ENCODE data around the gene LSM11.

The LSM11 gene

DNA sequence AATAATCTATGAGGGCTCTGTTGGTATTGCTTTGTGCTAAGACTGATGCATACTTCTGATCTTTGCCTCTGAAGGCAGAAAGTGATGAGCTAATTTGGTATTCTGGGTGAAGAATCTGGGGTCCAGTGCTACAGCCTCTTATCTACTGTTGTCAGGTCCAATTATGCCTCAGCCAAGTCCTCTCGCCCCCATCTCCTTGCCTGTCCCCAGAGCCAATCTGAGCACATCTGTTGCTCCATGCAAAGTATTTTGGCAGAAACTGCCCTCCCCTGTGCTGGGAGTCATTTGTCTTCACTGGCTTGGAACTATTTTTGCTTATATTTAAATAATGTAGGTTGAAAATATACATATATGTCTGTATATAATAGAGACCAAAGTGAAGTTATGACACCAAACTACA, 23.4 kb downstream of the LSM11 start:
- CTCF ChIA-PET, result interaction anchor here (0.7 kb wide), 1 partner anchor 179 kb away, joined by 3 read pairs; no protein-coding TSS in a partner anchor
- Mint-ChIP-seq H3K4me1 (no peaks in the 10 kb centered on the region), H3K4me3 (no peak overlapping the region), H3K36me3 (no peaks in the 10 kb centered on the region), H3K9me3 (no peaks in the 10 kb centered on the region), H3K27me3 (peaks cover 15% of the 10 kb centered on the region), H3K27ac (no peak overlapping the region)
- no peak for DNase-seq

DNA sequence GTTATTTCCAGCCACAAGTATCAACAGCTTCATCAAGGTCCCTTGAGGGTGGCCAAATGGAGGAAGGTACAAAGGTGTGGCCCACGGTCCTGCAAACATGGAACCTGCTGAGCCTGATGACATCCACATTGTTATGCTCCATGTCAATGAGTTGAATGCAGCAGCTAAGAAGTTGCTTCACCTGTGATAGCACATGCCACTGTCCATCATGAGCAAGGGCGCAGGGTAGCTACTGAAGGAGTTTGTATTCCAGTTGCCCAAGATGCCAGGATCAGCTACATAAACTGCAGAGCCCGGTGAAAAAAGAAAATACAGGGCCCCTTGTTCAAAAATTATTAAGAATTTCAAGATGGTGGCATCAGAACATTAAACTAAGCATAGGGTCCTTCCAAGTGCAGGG, 24.2 kb downstream of the LSM11 start:
- no peaks in the 10 kb centered on the region for H3K9me3 Mint-ChIP-seq
- no peaks in the 10 kb centered on the region for H3K36me3 Mint-ChIP-seq
- H3K27me3 Mint-ChIP-seq, result peaks cover 15% of the 10 kb centered on the region
- no peak overlapping the region for H3K4me3 Mint-ChIP-seq
- no peak for DNase-seq
- CTCF ChIA-PET, result interaction anchor here (0.9 kb wide), 1 partner anchor 13 kb away, joined by 3 read pairs; no protein-coding TSS in a partner anchor
- no peak overlapping the region for H3K27ac Mint-ChIP-seq
- H3K4me1 Mint-ChIP-seq, result no peaks in the 10 kb centered on the region

DNA sequence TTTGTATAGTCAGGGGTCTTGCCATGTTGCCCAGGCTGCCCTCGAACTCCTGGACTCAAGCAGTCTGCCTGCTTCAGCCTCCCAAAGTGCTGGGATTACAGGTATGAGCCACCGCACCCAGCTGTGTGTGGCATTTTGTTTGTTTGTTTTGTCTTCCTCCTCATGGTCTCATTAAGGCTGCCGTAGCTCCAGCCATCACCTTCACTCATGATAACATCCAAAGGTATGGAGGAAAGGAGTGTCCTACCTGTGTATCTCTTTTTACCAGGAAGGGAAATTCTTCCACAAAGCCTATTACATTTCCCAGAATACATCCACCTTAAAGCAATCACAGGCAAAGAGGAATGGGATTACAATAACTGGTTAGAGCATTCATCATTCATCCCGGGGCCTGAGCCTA, 27.2 kb downstream of the LSM11 start:
- Mint-ChIP-seq H3K27ac (no peak overlapping the region), H3K4me1 (no peaks in the 10 kb centered on the region), H3K4me3 (no peak overlapping the region), H3K27me3 (peaks cover 13% of the 10 kb centered on the region), H3K36me3 (no peaks in the 10 kb centered on the region), H3K9me3 (no peaks in the 10 kb centered on the region)
- DNase-seq, result no peak
- CTCF ChIA-PET, result interaction anchor here (1.9 kb wide), 1 partner anchor 178 kb away, joined by 5 read pairs; no protein-coding TSS in a partner anchor

DNA sequence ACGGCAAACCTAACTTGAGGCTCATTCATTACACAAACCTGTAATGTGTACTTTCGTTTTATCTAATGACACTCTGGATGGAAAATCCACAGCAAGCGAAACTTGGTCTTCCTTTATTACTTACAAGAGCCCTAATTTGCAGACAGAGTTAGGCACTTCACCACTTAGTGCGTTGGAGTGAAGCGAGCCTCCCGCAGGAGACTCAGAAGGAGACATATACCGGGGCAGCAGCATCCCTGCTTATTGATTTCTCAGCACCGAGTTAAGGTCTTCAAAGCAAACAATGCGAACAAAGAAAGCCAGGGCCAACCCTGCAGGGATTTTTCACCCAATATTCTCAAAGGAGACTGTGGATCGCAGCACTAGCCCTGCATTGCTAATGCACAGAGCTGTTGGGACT, 28.6 kb downstream of the LSM11 start:
- CTCF ChIA-PET, result no interaction called here
- Mint-ChIP-seq H3K27ac (no peak overlapping the region), H3K4me1 (no peaks in the 10 kb centered on the region), H3K4me3 (no peak overlapping the region), H3K27me3 (peaks cover 13% of the 10 kb centered on the region), H3K9me3 (no peaks in the 10 kb centered on the region), H3K36me3 (no peaks in the 10 kb centered on the region)
- no peak for DNase-seq

DNA sequence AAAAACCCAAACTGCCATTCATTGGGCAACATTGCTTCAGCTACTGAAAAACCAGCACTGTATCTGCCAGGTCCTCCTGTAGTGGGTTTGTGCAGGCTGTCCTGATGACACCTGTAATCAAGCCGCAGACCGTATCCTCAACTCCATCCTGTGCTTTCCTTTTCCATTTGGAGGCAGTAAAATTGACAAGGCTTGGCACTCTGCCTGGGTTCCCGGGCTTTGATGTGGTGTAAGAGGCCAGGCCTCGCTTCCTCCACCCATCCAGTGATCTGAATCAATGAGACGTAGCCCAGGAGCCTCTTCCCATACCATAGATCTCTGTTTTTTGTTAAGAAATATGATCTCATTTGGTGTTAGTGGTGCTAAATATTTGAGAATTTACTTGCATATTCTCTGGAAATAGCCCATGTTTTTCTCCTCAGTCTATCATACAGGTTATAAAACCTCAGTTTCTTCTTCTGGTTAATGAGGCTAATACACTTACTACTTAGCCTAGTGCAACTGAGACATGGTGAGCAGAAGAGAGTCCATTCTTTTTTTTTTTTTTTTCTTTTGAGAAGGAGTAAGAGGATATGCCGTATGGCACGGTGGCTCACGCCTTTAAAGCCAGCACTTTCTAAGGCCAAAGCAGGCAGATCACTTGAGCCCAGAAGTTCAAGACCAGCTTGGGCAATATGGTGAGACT, 34.8 kb downstream of the LSM11 start:
- peaks cover 4% of the 10 kb centered on the region for H3K27me3 Mint-ChIP-seq
- H3K4me3 Mint-ChIP-seq, result no peak overlapping the region
- peaks cover 4% of the 10 kb centered on the region for H3K4me1 Mint-ChIP-seq
- CTCF ChIA-PET, result interaction anchor here (1.1 to 1.9 kb wide), 2 partner anchors 16 to 35 kb away, joined by 4 to 7 read pairs; partner anchors contain the start of gene LSM11
- no peak for DNase-seq
- H3K27ac Mint-ChIP-seq, result no peak overlapping the region
- no peaks in the 10 kb centered on the region for H3K9me3 Mint-ChIP-seq
- no peaks in the 10 kb centered on the region for H3K36me3 Mint-ChIP-seq

DNA sequence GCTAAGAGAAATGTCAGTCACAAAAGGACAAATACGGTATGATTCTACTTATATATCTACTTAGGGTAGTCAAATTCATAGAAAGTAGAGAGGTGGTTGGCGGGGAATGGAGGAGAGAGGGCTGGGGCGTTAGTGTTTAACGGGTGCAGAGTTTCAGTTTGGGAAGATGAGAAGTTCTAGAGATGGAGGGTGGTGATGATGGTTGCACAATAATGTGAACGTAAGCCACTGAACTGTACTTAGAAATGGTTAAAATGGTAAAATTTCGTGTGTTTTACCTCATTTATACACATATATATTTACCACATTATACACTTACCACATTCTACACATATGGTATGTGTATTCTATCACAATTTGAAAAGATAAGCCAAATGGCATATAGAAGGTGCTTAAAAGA, 35.7 kb downstream of the LSM11 start:
- Mint-ChIP-seq H3K27ac (no peak overlapping the region), H3K4me1 (peaks cover 4% of the 10 kb centered on the region), H3K4me3 (no peak overlapping the region), H3K36me3 (peaks cover 3% of the 10 kb centered on the region), H3K9me3 (no peaks in the 10 kb centered on the region), H3K27me3 (no peaks in the 10 kb centered on the region)
- CTCF ChIA-PET, result no interaction called here
- no peak for DNase-seq

DNA sequence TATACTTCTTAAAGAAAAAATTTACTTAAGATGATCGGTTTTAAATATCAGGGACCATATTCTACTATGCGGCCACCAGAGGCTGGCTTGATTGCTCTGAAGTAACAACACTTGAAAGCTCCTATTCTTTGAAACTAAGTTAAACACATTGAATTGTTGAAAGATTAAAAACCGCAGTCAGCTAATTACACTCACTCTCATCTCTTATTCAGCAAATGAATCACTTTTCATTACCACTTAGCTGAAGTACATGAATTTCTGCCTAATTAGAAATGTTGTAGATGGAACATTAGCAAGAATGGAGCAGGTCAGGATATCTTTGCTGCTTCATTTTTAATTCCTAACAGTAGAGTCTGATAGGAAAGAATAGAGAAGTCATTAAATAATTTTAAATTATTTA, 42.3 kb downstream of the LSM11 start:
- H3K27me3 Mint-ChIP-seq, result no peaks in the 10 kb centered on the region
- peaks cover 28% of the 10 kb centered on the region for H3K36me3 Mint-ChIP-seq
- CTCF ChIA-PET, result interaction anchor here (0.7 kb wide), 1 partner anchor 379 kb away, joined by 3 read pairs; no protein-coding TSS in a partner anchor
- H3K27ac Mint-ChIP-seq, result no peak overlapping the region
- DNase-seq, result no peak
- no peaks in the 10 kb centered on the region for H3K4me1 Mint-ChIP-seq
- no peaks in the 10 kb centered on the region for H3K9me3 Mint-ChIP-seq
- H3K4me3 Mint-ChIP-seq, result no peak overlapping the region

DNA sequence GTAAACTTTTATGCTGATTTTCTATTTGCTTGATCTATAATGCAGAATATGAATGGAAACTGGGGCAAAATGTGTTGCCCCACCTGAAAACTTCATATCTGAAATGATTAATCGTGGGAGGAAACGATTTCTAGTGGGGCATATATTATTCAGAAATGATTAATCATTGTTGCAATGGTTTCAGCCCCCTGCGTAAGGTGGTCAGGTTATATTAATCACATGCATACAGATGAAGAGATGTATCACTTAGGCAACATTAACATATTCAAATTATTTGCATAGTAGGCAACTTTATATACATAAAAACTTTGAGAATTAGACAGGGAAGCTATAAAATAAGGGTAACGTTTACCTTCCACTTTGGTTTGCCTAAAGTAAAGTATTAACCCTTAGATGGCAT, 49.8 kb downstream of the LSM11 start:
- H3K36me3 Mint-ChIP-seq, result peaks cover 37% of the 10 kb centered on the region
- H3K4me3 Mint-ChIP-seq, result no peak overlapping the region
- CTCF ChIA-PET, result interaction anchor here (0.6 to 1.3 kb wide), 3 partner anchors 18 to 156 kb away, joined by 3 read pairs; no protein-coding TSS in a partner anchor
- no peaks in the 10 kb centered on the region for H3K4me1 Mint-ChIP-seq
- no peaks in the 10 kb centered on the region for H3K27me3 Mint-ChIP-seq
- no peak for DNase-seq
- H3K27ac Mint-ChIP-seq, result no peak overlapping the region
- no peaks in the 10 kb centered on the region for H3K9me3 Mint-ChIP-seq

DNA sequence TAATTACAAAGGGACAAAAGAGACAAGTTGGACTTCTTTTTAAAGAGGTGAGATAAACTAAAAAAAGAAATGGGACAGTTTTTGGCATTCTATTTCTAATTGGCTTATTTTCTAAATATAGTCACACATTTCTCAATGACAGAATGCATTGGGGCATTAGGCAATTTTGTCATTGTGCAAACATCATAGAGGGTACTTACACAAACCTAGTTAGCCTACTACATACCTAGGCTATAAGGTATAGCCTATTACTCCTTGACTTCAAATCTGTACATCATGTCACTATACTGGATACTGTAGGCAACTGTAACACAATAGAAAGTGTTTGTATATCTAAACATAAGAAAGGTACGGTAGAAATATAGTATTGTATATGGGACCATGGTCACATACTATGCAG, 56.1 kb downstream of the LSM11 start:
- Mint-ChIP-seq H3K4me3 (no peak overlapping the region), H3K9me3 (no peaks in the 10 kb centered on the region), H3K4me1 (no peaks in the 10 kb centered on the region), H3K27ac (no peak overlapping the region), H3K36me3 (peaks cover 30% of the 10 kb centered on the region), H3K27me3 (no peaks in the 10 kb centered on the region)
- no peak for DNase-seq
- CTCF ChIA-PET, result no interaction called here

DNA sequence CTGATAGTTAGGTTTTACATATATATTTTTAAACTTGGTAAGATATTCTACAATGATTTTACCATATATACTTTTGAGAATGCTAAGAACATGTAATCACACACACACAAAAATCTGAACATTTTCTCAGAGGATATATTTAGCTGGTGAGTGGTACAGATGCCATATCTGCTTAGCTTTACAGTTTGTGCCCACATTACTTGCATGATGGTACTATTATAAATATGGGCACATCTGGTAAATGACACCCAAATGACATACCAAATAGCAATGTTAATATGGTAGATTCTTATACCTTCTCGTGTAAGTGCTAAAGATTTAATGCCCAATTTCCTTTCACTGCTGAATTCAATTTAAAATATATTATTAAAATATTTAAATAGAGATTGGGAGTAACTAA, 56.6 kb downstream of the LSM11 start:
- Mint-ChIP-seq H3K27ac (no peak overlapping the region), H3K4me3 (no peak overlapping the region), H3K36me3 (peaks cover 30% of the 10 kb centered on the region), H3K27me3 (no peaks in the 10 kb centered on the region), H3K4me1 (no peaks in the 10 kb centered on the region), H3K9me3 (no peaks in the 10 kb centered on the region)
- no peak for DNase-seq
- CTCF ChIA-PET, result no interaction called here

DNA sequence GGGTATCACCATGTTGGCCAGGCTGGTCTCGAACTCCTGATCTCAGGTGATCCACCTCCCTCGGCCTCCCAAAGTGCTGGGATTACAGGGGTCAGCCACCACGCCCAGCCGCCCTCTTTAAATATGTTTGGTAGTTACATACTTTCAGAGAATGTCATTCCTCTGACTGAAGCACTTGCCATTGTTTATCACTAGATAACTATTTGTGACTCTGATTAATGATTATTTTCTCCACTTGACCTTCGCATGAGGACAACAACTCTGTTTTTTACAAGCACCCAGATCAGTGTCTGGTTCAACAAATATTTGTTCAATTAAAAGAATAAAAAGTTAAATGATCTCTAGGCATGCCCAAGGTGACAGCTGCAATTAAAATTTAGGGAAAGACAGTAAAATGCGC, 59.2 kb downstream of the LSM11 start:
- H3K4me1 Mint-ChIP-seq, result no peaks in the 10 kb centered on the region
- no peaks in the 10 kb centered on the region for H3K9me3 Mint-ChIP-seq
- no peak overlapping the region for H3K27ac Mint-ChIP-seq
- CTCF ChIA-PET, result no interaction called here
- H3K36me3 Mint-ChIP-seq, result peaks cover 28% of the 10 kb centered on the region
- H3K4me3 Mint-ChIP-seq, result no peak overlapping the region
- no peak for DNase-seq
- no peaks in the 10 kb centered on the region for H3K27me3 Mint-ChIP-seq

DNA sequence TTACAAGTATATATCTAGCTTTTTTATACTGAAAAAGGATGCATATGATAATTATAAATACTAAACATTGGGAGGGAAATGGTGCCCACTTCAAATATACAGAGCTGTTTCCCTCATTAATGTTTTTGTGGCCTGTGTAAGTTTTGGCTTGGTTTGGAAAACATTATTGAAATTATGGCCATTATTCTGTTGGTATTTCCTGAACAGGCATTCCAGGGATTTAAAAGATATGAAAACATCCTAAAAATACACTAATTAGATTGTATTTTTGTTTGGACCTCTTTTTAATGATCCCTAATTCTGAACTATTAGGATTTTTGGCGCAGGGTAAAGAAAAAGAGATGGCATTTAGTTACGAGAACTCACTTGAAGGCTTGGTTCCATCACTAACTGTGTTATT, 64.5 kb downstream of the LSM11 start:
- H3K36me3 Mint-ChIP-seq, result peaks cover 48% of the 10 kb centered on the region
- CTCF ChIA-PET, result interaction anchor here (0.6 to 2.6 kb wide), 2 partner anchors 141 to 276 kb away, joined by 3 to 9 read pairs; no protein-coding TSS in a partner anchor
- H3K4me3 Mint-ChIP-seq, result no peak overlapping the region

More for the DNA sequence above, 64.5 kb downstream of the LSM11 start:
- DNase-seq, result no peak
- H3K27me3 Mint-ChIP-seq, result no peaks in the 10 kb centered on the region
- no peaks in the 10 kb centered on the region for H3K9me3 Mint-ChIP-seq
- H3K27ac Mint-ChIP-seq, result no peak overlapping the region
- H3K4me1 Mint-ChIP-seq, result no peaks in the 10 kb centered on the region

All from activated naive CD4-positive, alpha-beta T cell treated with anti-CD3 and anti-CD28 coated beads, Interleukin-2, amount 10 ng/mL, durations not matched to agents 7 days and 5 days (primary cell).